ENCODE measurements around the gene LGMN. TPM values are rescaled to one million over a fixed set of nuclear protein-coding genes. Genes with fewer than 3 reads are reported as not detected.
"Not testable (repeated sequence)": the region's sequence is repeated elsewhere in the genome, so short reads cannot be mapped to it uniquely, and the experiment has no call there.

LGMN gene
- 52.6 and 209 TPM in 2 replicates for total RNA-seq

DNA sequence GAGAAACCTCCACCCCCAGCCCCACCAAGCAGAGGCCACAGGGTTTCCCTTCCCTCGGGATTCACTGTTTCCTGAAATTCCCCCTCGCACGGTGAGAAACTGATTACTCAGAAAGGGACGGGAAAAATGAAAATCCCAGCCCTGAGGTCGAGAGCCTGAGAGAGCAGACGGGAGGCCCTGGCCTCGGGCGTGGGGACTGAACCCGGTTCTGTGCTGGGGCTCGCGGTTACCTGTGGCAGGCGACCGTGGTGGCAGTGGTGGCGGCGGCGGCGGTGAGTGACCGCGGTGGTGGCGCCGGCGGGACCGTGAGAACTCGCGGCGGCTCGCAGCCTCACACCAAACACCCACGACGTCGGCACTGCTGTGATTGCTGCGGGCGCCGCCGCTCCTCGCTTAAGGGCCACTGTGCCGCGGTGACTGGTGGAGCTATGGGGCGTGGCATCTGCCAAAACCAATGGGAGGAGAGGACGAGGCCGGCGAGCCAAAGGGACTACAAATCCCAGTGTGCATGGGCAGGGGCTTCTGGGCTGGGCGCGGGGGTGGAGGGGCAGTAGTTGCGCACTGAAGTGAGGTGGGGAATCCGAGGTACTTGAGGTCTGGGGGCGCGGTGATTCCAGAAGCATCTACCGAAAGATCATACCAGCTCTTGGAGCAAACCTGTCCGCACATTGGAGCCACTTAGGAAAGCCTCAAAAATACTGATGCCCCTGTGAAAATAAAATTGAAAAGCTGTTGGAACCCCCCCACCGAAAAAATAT lies at the start of gene LGMN:
Gene LGMN (minus strand): TSS at position 369 of the 758 bp plus-strand sequence. CDS start 15,841 bp downstream, outside the sequence.
- peak; percentile 91 to 98 for DNase-seq (ENCODE audit: low read depth in 2 of 2)

GRCh38 chr14:92794961-92795360 lies 46.5 kb upstream of the LGMN start:
- DNase-seq (ENCODE audit: low read depth in 2 of 2), result no peak

DNA sequence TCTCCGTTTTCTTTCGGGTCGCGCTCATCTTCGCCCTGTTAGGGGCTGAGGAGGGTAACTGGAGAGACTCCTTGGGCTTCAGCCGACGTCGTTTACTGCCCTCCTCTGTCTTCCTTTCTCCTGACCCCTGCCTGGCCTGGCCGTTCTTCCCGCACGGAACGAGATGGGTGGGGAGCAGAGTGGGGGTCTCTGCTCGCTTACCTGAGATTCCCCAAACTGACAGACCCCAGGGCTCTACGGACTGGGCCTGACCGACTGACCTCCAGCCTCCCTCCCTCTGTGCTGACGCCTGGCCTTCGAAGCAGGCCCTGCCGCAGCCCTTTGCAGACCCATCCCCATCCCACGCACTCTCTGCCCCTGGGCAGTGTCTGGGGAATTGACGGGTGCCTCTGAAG lies 46.1 kb upstream of the LGMN start:
- DNase-seq (ENCODE audit: low read depth in 2 of 2), result peak in 1 of 2 donors; percentile 39

DNA sequence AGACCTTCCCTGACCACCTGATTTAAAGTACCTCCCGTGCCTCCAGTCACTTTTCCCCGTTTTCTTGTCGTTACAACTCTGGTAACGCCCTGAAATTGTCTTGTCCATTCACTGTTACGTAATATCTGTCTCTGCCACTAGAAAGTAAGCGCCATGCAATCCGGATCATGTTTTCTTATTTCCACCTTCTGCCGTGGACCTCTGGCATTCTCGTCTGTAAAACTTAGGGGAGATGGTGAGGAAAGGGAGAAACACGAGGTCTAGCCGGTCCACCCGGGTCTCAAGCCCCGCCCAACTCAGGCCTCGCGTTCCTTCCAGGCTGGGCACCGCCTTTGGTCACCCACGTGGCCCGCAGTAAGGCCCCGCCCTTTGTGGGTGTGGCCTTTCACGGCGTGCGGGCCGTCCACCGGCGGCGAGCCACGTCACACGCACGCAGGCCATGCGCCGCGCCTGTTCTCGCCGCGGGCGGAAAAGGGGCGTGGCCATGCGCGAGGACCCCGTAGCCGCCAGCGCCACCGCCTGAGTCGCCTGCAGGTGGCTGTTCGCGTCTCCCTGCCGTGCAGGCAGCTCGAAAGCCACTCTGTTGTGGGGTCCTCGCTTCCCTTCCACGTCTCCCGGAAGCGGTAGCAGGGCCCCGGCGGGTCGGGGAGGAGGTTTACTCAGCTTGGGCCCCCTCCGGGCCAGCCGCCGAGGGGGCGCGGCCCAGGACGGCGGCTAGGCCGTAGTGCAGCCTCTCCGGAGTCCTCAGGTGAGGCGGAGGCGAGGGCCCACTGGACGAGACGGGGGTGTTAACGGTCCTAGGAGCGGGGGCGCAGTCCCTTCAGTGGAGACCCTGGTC lies 45.5 kb upstream of the LGMN start, which contains the start of gene GOLGA5:
Gene GOLGA5 (plus strand): TSS at position 597 of the 838 bp plus-strand sequence. CDS start 3,133 bp downstream, outside the sequence.
- peak; percentile 96 to 98 for DNase-seq (ENCODE audit: low read depth in 2 of 2)

- DNase-seq (ENCODE audit: low read depth in 2 of 2), result peak; percentile 23 to 44
These were observed 44.5 kb upstream of the LGMN start for GRCh38 chr14:92792885-92793284.

DNA sequence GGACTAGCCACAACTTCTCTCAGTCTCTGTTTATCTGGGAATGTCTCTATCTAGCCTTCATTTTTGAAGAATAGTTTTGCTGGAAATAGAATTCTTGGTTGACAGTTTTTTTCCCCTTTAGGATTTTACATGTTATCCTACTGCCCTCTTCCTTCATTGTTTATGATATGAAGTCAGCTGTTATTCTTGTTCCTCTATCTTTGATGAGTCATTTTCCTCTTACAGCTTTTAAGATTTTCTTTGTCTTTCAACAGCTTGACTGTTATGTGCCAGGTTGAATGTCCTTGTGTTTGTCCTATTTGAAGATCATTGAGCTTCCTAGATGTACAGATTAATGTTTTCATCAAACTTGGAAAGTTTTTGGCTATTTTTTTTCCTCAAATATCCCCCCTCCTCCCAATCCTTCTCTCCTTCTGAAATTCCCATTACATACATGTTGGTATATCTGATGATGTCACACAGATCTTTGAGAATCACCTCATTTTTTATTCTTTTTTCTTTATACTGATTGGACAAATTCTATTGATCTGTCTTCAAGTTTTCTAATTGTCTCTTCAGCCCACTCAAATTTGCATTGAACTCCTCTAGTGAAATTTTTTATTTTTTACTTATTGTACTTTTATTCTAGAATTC lies 41.1 kb upstream of the LGMN start:
- DNase-seq (ENCODE audit: low read depth in 2 of 2), result no peak

- no peak for DNase-seq (ENCODE audit: low read depth in 2 of 2)
These were observed 39.1 kb upstream of the LGMN start for GRCh38 chr14:92787554-92787953.

GRCh38 chr14:92786427-92786756 lies 38.0 kb upstream of the LGMN start:
- no peak for DNase-seq (ENCODE audit: low read depth in 2 of 2)

GRCh38 chr14:92785667-92786426 lies 37.4 kb upstream of the LGMN start:
- DNase-seq (ENCODE audit: low read depth in 2 of 2), result peak in 1 of 2 donors; percentile 21

- peak; percentile 48 to 69 for DNase-seq (ENCODE audit: low read depth in 2 of 2)
These were observed 35.5 kb upstream of the LGMN start for GRCh38 chr14:92783813-92784431.

GRCh38 chr14:92781350-92781749 lies 32.9 kb upstream of the LGMN start:
- no peak for DNase-seq (ENCODE audit: low read depth in 2 of 2)

DNA sequence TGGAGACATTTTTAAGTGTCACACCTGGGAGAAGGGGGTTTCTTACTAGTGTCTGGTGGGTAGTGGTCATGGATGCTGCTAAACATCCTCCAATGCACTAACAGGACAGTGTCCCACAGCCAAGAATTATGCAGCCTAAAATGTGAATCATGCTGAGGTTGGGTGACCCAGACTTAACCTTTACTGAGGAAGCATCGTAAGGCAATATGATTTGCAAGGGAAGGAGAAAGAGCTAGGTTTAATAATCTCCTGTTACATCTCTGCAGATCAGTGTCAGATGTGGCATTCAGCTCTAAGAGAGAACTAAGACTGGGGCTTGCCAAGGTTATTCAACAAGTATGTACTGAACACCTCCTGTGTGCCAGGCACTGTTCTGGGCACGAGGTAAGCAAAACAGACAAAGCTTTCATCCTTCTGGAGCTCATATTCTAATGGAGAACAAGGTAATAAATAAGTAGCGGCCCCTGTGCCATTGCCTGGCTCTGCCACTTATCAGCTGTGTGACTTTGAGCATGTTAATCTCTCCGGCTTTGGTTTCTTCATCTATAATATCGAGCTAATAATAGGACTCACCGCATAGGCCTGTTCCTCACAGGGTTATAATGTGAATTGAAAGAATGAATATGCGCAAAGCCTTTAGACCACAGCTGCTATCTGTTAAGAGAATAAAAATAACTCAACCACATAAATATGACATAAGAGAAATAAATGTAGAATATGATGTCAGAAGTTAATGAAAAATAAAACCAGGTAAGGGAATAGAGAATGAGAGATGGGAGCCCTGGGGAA lies 32.2 kb upstream of the LGMN start:
- DNase-seq (ENCODE audit: low read depth in 2 of 2), result no peak

DNA sequence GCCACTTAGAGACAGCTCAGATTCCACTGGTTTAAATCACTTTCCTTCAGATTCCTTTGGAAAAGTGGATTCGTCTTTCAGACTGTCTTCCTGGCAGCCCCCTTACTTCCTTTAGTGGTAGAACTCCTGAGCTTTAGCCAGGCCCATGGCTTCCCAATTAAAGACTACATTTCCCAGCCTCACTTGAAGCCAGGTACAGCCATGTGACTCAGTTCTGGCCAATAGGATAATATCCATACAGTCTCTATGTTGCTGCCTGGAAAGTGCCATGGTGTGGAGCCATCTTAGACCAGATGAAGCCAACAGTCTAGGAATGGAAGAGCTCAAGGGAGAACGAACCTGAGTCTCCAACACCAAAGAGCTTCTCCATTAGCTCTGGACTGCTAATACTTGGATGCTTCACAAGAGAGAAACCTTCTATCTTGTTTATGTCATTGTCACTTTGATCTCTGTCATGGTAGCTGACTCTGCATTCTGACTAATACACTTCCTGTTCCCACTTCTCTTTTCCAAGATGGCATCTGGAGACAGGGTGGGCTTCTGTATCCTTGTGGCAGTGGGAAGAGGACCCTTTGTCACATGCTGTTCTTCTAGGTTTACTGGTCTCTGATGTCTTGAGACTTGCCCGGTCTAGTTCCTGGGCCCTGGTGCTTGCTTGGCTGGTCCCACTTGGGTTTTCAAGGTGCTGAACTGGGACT lies 30.6 kb upstream of the LGMN start:
- not testable (repeated sequence) for DNase-seq (ENCODE audit: low read depth in 2 of 2)

DNA sequence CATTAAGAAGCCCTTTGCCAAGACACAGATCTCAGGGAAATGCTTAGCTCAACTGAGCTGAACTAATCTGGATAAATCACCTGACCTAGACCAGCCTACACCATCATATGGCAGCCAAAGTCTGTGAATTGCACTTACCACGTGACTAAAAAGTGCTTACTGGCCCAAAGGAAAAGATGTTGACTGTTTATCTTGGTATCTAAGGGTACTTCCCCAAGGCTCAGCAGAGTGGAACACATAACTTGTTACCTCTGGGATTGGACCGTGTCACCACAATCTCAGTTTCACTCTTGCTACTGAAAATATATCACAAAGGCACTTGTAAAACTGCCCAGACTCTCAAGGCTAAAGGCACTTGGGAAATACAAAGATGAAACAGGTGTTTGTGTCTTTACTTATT lies 26.9 kb upstream of the LGMN start:
- DNase-seq (ENCODE audit: low read depth in 2 of 2), result not testable (repeated sequence)

- no peak for DNase-seq (ENCODE audit: low read depth in 2 of 2)
These were observed 26.1 kb upstream of the LGMN start for GRCh38 chr14:92774572-92774971.

DNA sequence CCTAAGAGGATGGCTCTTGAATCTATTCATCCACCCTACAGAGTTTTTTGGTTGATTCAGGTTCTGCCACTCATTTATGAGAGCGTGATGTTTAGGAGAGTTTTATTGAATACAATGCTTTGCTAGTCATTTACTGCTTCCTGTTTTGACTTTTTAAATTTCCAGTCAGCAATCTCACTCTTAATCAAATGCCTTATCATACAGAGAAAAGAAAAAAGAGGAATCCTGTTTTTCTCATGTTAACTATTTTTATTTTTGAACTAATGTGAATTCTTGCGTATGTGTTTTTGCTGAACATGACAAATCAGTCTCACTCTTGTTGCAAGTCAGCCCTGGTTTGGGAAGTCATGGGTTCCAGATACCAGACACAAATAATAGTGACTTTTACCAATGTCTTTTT lies 22.1 kb upstream of the LGMN start:
- peak in 1 of 2 donors; percentile 42 for DNase-seq (ENCODE audit: low read depth in 2 of 2)

GRCh38 chr14:92768795-92769194 lies 20.4 kb upstream of the LGMN start:
- no peak for DNase-seq (ENCODE audit: low read depth in 2 of 2)

DNA sequence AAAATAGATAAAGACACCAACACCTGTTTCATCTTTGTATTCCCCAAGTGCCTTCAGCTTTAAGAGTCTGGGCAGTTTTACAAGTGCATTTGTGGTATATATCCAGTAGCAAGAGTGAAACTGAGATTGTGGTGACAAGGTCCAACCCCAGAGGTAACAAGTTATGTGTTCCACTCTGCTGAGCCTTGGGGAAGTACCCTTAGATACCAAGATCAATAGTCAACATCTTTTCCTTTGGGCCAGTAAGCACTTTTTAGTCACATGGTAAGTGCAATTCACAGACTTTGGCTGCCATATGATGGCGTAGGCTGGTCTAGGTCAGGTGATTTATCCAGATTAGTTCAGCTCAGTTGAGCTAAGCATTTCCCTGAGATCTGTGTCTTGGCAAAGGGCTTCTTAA lies 19.8 kb upstream of the LGMN start:
- not testable (repeated sequence) for DNase-seq (ENCODE audit: low read depth in 2 of 2)
